ENCODE results near the gene VTA1.
"Not testable (repeated sequence)": the region's sequence is repeated elsewhere in the genome, so short reads cannot be mapped to it uniquely, and the experiment has no call there.

The VTA1 gene

GRCh38 chr6:142229518-142230270, 82.6 kb downstream of the VTA1 start:
- DNase-seq, result not testable (repeated sequence)

GRCh38 chr6:142232206-142233044, 85.4 kb downstream of the VTA1 start:
- DNase-seq, result not testable (repeated sequence)

- no peak for DNase-seq
Observed at GRCh38 chr6:142233945-142234682, 87.1 kb downstream of the VTA1 start.

GRCh38 chr6:142235272-142235671, 88.2 kb downstream of the VTA1 start:
- no peak for DNase-seq

GRCh38 chr6:142235791-142236190, 88.7 kb downstream of the VTA1 start:
- DNase-seq, result no peak

GRCh38 chr6:142236691-142237090, 89.6 kb downstream of the VTA1 start:
- DNase-seq, result no peak

- DNase-seq, result no peak
Observed at GRCh38 chr6:142238881-142239280, 91.8 kb downstream of the VTA1 start.

- DNase-seq, result no peak
Observed at GRCh38 chr6:142240179-142240578, 93.1 kb downstream of the VTA1 start.

- DNase-seq, result no peak
Observed at GRCh38 chr6:142241061-142241460, 94.0 kb downstream of the VTA1 start.

GRCh38 chr6:142242269-142242668, 95.2 kb downstream of the VTA1 start:
- no peak for DNase-seq

GRCh38 chr6:142246960-142247359, 99.9 kb downstream of the VTA1 start:
- no peak for DNase-seq

GRCh38 chr6:142249266-142249665, 102.2 kb downstream of the VTA1 start:
- DNase-seq, result no peak

- no peak for DNase-seq
Observed at GRCh38 chr6:142251930-142252445, 104.9 kb downstream of the VTA1 start.

- no peak for DNase-seq
Observed at GRCh38 chr6:142254513-142254912, 107.5 kb downstream of the VTA1 start.

GRCh38 chr6:142255785-142256184, 108.7 kb downstream of the VTA1 start:
- no peak for DNase-seq

- no peak for DNase-seq
Observed at GRCh38 chr6:142258305-142258704, 111.2 kb downstream of the VTA1 start.

GRCh38 chr6:142258757-142259156, 111.7 kb downstream of the VTA1 start:
- DNase-seq, result no peak

- no peak for DNase-seq
Observed at GRCh38 chr6:142260748-142261147, 113.7 kb downstream of the VTA1 start.

GRCh38 chr6:142262231-142262630, 115.2 kb downstream of the VTA1 start:
- DNase-seq, result no peak

- DNase-seq, result no peak
Observed at GRCh38 chr6:142265476-142265875, 118.4 kb downstream of the VTA1 start.

GRCh38 chr6:142266060-142266459, 119.0 kb downstream of the VTA1 start:
- no peak for DNase-seq

- no peak for DNase-seq
Observed at GRCh38 chr6:142271476-142271875, 124.4 kb downstream of the VTA1 start.
